Raji (cell line): ENCODE data around the gene TRMT1.

Source experiments
- POLR2A ChIP-seq: IDR thresholded peaks from 2 replicates; pipeline ENCODE4 v1.6.1; 2011; ENCODE audit warnings: low read depth, low read length, control low read depth; ENCODE audit not compliant: insufficient read depth

Gene TRMT1

DNA sequence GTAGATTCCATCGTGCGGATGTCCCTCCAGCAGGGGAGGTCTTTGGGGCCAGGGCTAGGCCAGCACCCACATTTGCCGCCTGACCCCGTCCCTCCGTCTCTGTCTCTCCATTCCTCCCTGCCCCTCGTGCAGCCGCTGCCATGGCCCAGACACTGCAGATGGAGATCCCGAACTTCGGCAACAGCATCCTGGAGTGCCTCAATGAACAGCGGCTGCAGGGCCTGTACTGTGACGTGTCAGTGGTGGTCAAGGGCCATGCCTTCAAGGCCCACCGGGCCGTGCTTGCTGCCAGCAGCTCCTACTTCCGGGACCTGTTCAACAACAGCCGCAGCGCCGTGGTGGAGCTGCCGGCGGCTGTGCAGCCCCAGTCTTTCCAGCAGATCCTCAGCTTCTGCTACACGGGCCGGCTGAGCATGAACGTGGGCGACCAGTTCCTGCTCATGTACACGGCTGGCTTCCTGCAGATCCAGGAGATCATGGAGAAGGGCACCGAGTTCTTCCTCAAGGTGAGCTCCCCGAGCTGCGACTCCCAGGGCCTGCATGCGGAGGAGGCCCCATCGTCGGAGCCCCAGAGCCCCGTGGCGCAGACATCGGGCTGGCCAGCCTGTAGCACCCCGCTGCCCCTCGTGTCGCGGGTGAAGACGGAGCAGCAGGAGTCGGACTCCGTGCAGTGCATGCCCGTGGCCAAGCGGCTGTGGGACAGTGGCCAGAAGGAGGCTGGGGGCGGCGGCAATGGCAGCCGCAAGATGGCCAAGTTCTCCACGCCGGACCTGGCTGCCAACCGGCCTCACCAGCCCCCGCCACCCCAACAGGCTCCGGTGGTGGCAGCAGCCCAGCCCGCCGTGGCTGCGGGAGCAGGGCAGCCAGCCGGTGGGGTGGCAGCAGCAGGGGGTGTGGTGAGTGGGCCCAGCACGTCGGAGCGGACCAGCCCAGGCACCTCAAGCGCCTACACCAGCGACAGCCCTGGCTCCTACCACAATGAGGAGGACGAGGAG, 18.8 kb upstream of the TRMT1 start:
- no peak for TF ChIP-seq POLR2A

DNA sequence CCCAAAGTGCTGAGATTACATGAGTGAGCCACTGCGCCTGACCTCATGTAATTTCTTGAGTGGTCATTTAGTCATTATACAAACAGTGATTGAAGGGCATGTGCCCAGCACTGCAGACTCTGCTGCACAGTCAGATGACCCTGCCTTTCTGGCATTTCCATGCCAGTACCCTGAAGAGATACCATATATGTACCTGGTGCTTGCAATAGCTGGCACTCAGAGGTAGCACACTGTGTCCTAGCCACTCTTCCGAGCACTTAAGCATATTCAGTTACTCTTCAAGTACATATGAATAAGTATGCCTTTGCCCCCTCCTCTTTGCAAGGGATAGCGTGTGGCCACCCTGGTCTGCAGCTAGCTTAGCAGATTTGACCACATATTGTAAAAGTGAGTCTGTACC, 18.1 kb upstream of the TRMT1 start:
- no peak for TF ChIP-seq POLR2A

DNA sequence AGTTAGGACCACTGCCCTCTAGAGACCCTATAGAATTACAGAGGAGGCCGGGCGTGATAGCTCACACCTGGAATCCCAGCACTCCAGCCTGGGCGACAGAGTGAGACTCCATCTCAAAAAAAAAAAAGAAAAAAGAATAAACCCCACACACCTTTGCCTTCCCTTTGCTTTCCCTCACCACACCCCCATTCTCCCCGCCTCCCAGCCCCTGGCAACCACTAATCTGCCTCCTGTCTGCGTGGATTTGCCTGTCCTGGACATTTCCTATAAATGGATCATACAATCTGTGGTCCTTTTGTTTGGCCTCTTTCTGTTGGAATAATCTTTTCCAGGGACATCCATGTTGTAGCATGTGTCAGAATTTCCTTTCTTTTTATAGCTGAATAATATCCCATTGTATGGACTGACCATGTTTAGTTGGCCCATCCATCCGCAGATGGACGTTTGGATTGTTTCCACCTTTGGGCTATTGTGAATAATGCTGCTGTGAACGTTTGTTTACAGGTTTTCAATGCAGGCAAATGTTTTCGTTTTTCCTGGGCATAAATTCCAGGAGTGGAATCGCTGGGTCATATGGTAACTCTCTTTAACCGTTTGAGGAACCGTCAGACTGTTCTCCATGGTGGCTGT, 16.8 kb upstream of the TRMT1 start:
- no peak for TF ChIP-seq POLR2A

DNA sequence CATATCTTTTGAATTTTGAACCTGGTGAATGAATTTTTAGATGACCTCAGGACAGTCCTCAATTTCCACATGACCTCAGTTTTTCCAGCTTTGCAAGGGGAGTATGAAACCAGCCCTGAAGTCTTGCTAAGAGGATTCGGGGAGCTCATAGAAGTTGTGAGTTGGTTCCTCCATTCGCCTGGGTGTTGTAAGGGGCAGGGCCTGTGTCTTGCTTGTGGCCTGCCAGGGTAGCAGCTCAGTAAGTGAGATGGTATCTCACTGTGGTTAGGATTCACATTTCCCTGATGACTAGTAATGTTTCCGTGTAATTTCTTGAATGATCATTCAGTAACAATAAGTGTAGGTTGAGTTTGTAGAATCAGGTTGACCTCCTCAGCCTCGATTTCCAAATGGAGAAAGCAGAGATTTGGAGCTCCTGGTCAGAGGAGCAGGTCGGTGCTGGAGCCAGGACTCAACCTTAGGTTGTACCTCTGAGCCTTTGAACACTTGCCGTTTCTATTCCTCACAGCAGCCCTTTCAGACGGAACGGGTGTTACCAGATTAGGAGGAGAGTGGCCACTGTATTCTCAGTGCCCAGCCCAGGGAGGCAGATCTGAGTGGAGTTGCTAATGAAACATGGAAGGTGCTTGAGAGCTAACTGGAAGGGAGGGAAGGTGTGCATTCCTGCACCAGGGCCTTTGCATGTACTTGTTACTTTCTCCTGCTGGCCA, 16.1 kb upstream of the TRMT1 start:
- no peak for TF ChIP-seq POLR2A

DNA sequence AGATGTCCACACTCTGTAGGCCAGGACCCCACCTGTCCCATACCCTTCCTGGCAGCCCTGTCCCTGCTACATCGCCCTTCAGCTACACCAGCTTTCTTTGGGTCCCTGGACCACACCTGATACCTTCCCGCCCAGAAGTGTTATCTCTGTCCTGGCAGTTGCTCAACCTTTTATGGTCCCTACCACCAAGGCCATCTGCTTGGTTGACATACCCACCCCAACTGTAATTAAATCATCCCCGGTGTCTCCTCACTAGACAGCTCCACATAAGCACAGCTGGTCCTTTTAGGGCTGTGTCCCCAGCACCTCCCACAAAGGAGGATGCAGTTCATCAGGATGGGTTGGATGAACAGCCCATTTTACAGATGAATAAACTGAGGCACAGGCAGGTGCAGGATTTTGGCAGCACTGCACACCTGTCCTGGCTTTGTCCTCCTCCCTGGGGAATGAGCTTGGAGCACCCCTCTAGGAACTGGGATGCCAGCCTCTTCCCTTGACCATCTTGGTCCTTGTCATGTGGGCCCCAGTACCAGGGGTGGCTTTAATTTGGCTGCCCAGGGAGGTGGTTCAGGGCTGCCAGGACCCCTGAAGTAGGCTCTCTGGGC, 14.4 kb upstream of the TRMT1 start:
- TF ChIP-seq POLR2A = no peak

DNA sequence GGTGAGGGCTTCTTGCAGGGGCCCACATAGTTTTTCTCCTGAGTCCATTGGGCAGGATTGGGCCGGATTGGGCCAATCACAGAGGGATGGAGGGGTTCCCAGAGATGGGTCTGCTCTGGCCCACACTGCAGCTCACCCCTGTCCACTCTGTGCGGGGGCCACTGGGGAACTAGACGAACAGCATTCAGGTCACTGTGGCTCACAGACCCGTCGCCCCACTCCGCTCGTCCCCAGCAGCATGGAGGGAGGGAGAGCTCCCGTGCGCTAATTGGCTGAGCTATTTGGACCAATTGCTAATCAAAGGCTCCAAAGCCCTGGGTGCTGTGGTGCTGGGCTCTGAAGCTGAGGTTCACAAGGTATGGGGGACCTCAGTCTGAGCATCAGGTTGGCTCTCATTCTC, 12.8 kb upstream of the TRMT1 start:
- TF ChIP-seq POLR2A = no peak

DNA sequence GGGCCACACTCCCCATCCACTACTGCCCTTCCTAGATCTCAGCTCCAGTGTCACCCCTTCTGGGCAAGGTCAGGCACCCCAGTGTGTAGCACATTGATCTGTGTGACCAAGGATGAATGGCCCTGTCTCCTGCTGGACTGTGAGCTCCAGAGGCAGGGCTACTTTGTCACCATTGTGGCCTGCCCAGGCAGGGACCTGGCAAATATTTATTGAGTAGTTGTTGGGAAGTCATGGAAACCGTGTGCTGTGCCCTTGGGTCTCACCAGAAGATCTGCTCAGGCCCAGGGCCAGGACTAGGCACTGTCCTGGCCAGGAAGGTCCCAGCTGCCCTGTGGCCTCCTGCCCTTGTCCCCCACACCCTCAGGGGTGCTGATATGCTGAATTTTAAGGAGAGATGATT, 12.0 kb upstream of the TRMT1 start:
- no peak for TF ChIP-seq POLR2A

DNA sequence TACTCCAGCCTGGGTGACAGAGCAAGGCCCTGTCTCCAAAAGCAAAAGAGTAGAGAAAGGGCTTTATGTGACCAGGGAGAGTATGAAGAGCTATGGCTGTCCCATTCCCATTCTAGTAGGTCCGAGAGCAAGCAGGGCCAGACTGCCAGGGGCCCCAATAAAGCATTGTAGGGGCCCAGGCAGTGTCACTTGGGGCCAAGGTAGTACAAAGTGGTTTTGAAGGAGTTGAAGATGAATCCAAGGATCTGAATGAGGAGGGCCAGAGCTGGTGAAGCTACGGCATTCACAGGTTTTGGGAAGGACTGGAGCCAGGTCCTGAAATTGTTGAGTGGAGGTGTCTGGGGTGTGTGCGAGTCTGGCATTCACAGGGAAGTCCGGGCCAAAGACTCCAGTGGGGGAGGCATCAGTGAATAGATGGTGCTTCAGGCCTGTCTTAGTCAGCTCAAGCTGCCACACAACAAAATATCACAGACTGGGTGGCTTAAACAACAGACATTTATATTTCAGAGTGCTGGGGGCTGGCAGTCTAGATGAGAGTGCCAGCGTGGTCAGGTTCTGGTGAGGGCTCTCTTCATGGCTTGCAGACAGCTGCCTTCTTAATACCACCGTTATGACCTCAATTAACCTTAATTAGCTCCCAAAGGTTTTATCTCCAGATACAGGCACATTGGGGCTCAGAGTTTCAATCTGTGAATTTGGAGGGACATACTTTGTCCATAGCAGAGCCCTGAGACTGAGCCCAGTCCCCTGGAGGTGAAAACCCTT, 11.5 kb upstream of the TRMT1 start:
- no peak for TF ChIP-seq POLR2A

DNA sequence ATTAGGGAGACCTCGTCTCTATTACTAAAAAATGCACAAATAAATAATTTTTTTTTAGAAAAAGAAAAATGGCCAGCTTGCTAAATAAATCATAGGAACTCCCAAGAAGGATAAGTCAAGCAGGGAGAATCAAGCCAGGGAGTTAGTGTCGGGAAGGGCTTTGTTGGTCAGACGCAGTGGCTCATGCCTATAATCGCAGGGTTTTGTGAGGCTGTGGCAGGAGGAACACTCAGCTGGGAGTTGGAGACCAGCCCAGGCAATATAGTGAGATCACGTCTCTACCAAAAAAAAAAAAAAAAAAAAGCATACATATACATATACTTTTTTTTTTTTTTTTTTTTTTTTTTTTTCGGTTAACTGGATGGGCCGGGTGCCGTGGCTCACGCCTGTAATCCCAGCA, 10.5 kb upstream of the TRMT1 start:
- TF ChIP-seq POLR2A = no peak

DNA sequence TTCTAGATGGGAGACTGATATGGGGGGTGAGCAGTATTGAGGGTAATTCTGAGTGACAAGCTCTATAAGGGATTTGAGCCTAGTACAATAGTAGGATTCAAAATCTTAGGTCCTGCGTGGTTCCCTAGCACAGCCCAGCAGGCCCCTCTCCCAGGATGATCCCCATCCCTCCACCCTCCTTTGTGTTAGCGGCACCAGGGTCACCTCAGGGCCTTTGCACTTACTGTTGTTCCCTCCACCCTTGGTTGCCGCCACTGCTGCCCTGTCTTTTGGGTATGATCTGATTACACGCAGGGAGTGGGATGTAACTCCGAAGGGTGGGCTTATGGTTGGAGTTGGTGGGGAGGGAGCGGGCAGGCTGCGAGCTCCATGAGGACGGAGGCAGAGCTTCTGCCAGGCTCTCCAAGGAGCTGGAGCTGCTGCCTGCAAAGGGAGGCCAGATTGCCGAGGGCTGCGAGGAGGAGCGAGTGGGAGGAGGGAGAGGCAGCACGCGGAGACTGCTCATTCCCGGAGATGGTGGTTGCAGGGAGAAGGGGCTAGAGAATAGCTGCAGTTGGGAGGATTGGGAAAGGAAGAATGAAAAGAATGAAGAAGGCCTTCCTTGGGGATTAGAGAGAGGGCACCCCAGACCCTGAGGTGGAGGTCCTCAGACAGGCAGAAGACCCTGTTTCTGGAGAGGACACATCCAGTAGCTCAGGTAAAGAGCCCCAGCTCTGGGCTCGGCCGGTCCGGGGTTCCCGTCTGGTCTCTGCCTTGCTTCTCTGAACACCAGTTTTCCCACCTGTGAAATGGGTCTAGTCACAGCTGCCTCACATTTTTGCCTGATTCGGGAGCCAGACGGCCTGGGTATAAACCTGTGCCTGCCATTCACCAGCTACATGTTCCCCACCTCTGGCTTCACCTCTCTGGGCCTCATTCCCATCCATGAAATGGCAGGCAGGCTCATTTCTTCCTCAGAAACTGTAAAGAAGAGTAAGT, 6.7 kb upstream of the TRMT1 start:
- no peak for TF ChIP-seq POLR2A

DNA sequence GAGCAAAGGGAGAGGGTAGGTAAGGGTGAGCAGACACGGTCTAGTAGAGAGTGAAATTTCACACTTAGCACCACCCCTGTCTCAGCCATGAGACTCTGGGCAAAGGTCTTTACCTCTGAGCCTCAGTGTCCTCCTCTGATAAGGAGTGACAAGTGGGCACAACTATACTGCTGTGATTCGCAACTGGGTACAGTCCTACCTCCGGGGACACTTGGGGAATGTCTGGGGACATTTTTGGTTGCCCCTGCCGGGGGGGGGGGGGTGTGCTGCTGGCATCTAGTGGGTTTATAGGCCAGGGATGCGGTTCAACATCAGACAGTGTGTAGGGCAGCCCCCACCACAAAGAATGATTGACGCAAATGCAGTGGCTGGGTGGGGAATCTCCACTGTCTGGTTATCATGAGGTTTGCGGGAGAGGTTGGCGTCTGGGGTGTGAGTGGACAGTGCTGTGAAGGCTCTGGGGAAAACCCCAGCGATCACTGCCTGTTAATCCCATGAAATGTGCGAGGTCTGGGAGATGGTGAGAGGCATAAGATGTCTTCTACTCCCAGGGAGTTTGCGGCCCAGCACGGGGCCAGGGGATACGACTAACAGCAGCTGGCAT, 5.8 kb upstream of the TRMT1 start:
- TF ChIP-seq POLR2A = no peak

DNA sequence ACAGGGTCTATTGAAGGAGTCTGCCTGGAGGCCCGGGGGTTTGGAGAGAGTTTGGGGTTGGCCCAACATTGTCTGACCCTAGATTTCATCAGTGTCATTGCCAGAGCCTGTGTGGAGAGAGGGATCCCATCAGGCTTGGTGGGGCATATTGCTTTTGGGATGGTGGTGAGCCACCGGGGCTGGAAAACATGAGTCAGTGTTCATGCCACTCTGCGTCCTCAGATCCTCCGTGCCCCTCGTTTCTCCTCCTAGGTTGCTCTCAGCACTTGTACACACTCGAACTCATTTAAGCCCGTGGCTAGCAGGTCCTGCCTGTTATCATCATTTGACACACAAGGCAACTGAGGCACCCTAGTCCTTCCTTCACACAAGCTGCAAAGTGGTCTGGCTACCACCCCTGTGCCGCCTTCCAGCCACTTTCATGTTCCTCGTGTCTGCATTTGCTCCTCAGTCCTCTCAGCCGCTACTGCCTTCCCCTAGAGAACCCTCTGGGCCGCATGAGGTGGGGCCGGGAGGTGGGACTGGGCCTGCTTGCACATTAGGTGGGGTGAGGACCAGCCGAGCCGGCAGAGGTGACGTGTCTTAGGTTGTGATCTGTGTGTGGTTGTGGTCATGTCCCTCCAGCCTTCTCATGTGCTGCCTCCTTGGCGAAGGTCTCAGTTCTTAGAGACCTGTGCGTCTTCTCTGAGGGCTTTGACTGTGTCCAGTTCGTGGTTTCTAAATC, 5.2 kb upstream of the TRMT1 start:
- TF ChIP-seq POLR2A = no peak
